ENCODE measurements around the gene AHRR. TPM values are rescaled to one million over a fixed set of nuclear protein-coding genes. Genes with fewer than 3 reads are reported as not detected.

Gene AHRR
- total RNA-seq, 1 experiment from 2014 or later: 1.3 TPM

GRCh38 chr5:419970-420369 is 98.5 kb downstream of the AHRR start:
- no TSS peak for BruUV-seq (replicated peaks)
- intact Hi-C loops (cut with micrococcal nuclease; ENCODE audit: unreplicated experiment): no loop called here
- no peak for TF ChIP-seq CTCF (IDR thresholded peaks at IDR 0.05; ENCODE audit: unreplicated experiment)
- H3K9me3 Mint-ChIP-seq (ENCODE audit: low read depth, unreplicated experiment): no peaks in the 10 kb centered on the region
- no peaks in the 10 kb centered on the region for H3K27me3 Mint-ChIP-seq (ENCODE audit: unreplicated experiment)
- no peaks in the 10 kb centered on the region for H3K36me3 Mint-ChIP-seq (ENCODE audit: insufficient read depth, unreplicated experiment)
- H3K4me3 Mint-ChIP-seq (ENCODE audit: low read depth, unreplicated experiment): no peak overlapping the region
- no peak for DNase-seq
- no peak overlapping the region for H3K27ac Mint-ChIP-seq (ENCODE audit: unreplicated experiment)
- CTCF ChIA-PET: no interaction called here
- H3K4me1 Mint-ChIP-seq (ENCODE audit: low read depth, unreplicated experiment): no peaks in the 10 kb centered on the region

GRCh38 chr5:420632-421286 is 99.2 kb downstream of the AHRR start:
- Mint-ChIP-seq H3K4me3 (ENCODE audit: low read depth, unreplicated experiment) (no peak overlapping the region), H3K9me3 (ENCODE audit: low read depth, unreplicated experiment) (no peaks in the 10 kb centered on the region), H3K27me3 (ENCODE audit: unreplicated experiment) (peaks cover 3% of the 10 kb centered on the region), H3K27ac (ENCODE audit: unreplicated experiment) (no peak overlapping the region), H3K4me1 (ENCODE audit: low read depth, unreplicated experiment) (no peaks in the 10 kb centered on the region), H3K36me3 (ENCODE audit: insufficient read depth, unreplicated experiment) (no peaks in the 10 kb centered on the region)
- CTCF ChIA-PET: no interaction called here
- DNase-seq: no peak
- TF ChIP-seq CTCF (IDR thresholded peaks at IDR 0.05; ENCODE audit: unreplicated experiment): no peak
- BruUV-seq (replicated peaks): no TSS peak
- intact Hi-C loops (cut with micrococcal nuclease; ENCODE audit: unreplicated experiment): no loop called here

GRCh38 chr5:421287-421880 is 99.9 kb downstream of the AHRR start:
- BruUV-seq (replicated peaks): no TSS peak
- no peak overlapping the region for H3K27ac Mint-ChIP-seq (ENCODE audit: unreplicated experiment)
- H3K9me3 Mint-ChIP-seq (ENCODE audit: low read depth, unreplicated experiment): peaks cover 5% of the 10 kb centered on the region
- H3K4me3 Mint-ChIP-seq (ENCODE audit: low read depth, unreplicated experiment): no peak overlapping the region
- intact Hi-C loops (cut with micrococcal nuclease; ENCODE audit: unreplicated experiment): no loop called here
- CTCF ChIA-PET: no interaction called here
- no peaks in the 10 kb centered on the region for H3K4me1 Mint-ChIP-seq (ENCODE audit: low read depth, unreplicated experiment)
- TF ChIP-seq CTCF (IDR thresholded peaks at IDR 0.05; ENCODE audit: unreplicated experiment): no peak
- DNase-seq: no peak
- peaks cover 10% of the 10 kb centered on the region for H3K27me3 Mint-ChIP-seq (ENCODE audit: unreplicated experiment)
- H3K36me3 Mint-ChIP-seq (ENCODE audit: insufficient read depth, unreplicated experiment): no peaks in the 10 kb centered on the region

GRCh38 chr5:421901-422300 is 100.4 kb downstream of the AHRR start:
- TF ChIP-seq CTCF (IDR thresholded peaks at IDR 0.05; ENCODE audit: unreplicated experiment): no peak
- H3K27me3 Mint-ChIP-seq (ENCODE audit: unreplicated experiment): peaks cover 15% of the 10 kb centered on the region
- no peaks in the 10 kb centered on the region for H3K36me3 Mint-ChIP-seq (ENCODE audit: insufficient read depth, unreplicated experiment)
- H3K9me3 Mint-ChIP-seq (ENCODE audit: low read depth, unreplicated experiment): peaks cover 7% of the 10 kb centered on the region
- H3K4me1 Mint-ChIP-seq (ENCODE audit: low read depth, unreplicated experiment): no peaks in the 10 kb centered on the region
- H3K4me3 Mint-ChIP-seq (ENCODE audit: low read depth, unreplicated experiment): no peak overlapping the region
- no peak for DNase-seq
- CTCF ChIA-PET: no interaction called here
- BruUV-seq (replicated peaks): no TSS peak
- intact Hi-C loops (cut with micrococcal nuclease; ENCODE audit: unreplicated experiment): no loop called here
- H3K27ac Mint-ChIP-seq (ENCODE audit: unreplicated experiment): no peak overlapping the region

All from Calu3 (cell line).